GM12878 (cell line): ENCODE data around the gene DPY30. TPM values are rescaled to one million over a fixed set of nuclear protein-coding genes. Genes with fewer than 3 reads are reported as not detected.

ENCODE experiments used
- ATF2 ChIP-seq: IDR thresholded peaks from 2 replicates; pipeline ENCODE4 v1.6.1; 2012; ENCODE audit warnings: low read length, inconsistent platforms
- CHD1 ChIP-seq: IDR thresholded peaks from 2 replicates; pipeline ENCODE4 v1.6.1; 2012; ENCODE audit warnings: low read depth, low read length, improper control_type of control experiment
- CUX1 ChIP-seq: IDR thresholded peaks from 2 replicates; pipeline ENCODE4 v1.6.1; 2012; ENCODE audit warnings: improper control_type of control experiment, low read depth, low read length; ENCODE audit not compliant: insufficient replicate concordance
- E2F4 ChIP-seq: IDR thresholded peaks from 2 replicates; pipeline ENCODE4 v1.6.1; 2012; ENCODE audit warnings: low read depth, low read length, improper control_type of control experiment
- EED ChIP-seq: sonication (generic); IDR thresholded peaks from 2 replicates; pipeline ENCODE4 v1.6.1; 2016; ENCODE audit warnings: antibody characterized with exemption, low read depth
- GATAD2B ChIP-seq: fragments of 450-650 bp; conservative IDR thresholded peaks from 2 replicates; pipeline ENCODE4 v1.6.1; 2017; ENCODE audit warnings: low read depth, mild to moderate bottlenecking, moderate library complexity
- MEF2B ChIP-seq: fragments of 450-650 bp; IDR thresholded peaks from 2 replicates; pipeline ENCODE4 v1.6.1; 2018; ENCODE audit warnings: mild to moderate bottlenecking, moderate library complexity; ENCODE audit not compliant: partially characterized antibody, poor library complexity, severe bottlenecking
- NFIC ChIP-seq: IDR thresholded peaks from 2 replicates; pipeline ENCODE4 v1.6.1; 2012; ENCODE audit warnings: low read depth, mild to moderate bottlenecking, inconsistent platforms, low read length, moderate library complexity
- NR2C2 ChIP-seq: IDR thresholded peaks from 2 replicates; pipeline ENCODE4 v1.6.1; 2011; ENCODE audit warnings: borderline replicate concordance, low read depth; ENCODE audit not compliant: control insufficient read depth, insufficient read length
- POU2F2 ChIP-seq: IDR thresholded peaks from 3 replicates; pipeline ENCODE4 v1.6.1; 2011; ENCODE audit warnings: low read depth, mild to moderate bottlenecking, low read length, borderline replicate concordance
- SMC3 ChIP-seq: IDR thresholded peaks from 2 replicates; pipeline ENCODE4 v1.6.1; 2011; ENCODE audit warnings: low read length, improper control_type of control experiment, borderline replicate concordance
- SUZ12 ChIP-seq: fragments of 200-600 bp; sonication (generic); IDR thresholded peaks from one replicate; pipeline ENCODE4 v1.6.1; 2018; ENCODE audit warnings: antibody characterized with exemption, mild to moderate bottlenecking; ENCODE audit not compliant: unreplicated experiment
- TARDBP ChIP-seq: IDR thresholded peaks from 2 replicates; pipeline ENCODE4 v1.6.1; 2016; ENCODE audit warnings: borderline replicate concordance
- ZBTB4 ChIP-seq: fragments of 450-650 bp; formaldehyde crosslinking; IDR thresholded peaks from 2 replicates; pipeline ENCODE4 v1.4.0; 2022; ENCODE audit warnings: mild to moderate bottlenecking, moderate library complexity
- ZNF24 ChIP-seq: fragments of 450-650 bp; IDR thresholded peaks from 2 replicates; pipeline ENCODE4 v1.6.1; 2017; ENCODE audit warnings: antibody characterized with exemption, mild to moderate bottlenecking
- ZNF384 ChIP-seq: IDR thresholded peaks from 2 replicates; pipeline ENCODE4 v1.6.1; 2012; ENCODE audit warnings: low read depth, mild to moderate bottlenecking, low read length, improper control_type of control experiment, borderline replicate concordance
- polyA plus RNA-seq, 11 experiments: library from polyadenylated mRNA; depleted of rRNA in 4 of 11; unstranded in 6 of 11; stranded (reverse) in 5 of 11; fragments of >200 nt; fragmentation: Nextera tagmentation in 4 of 11; fragmentation: Illumina TruSeq in 1 of 11; extraction: Ambion mirVana in 4 of 11; extraction: Trizol in 1 of 11; gene quantifications; 1 replicate in 1 of 11; 2 replicates in 10 of 11; pipeline versions ENCODE4 v1.2.1 to v1.2.3, GENCODE V29; 2011 to 2016; ENCODE audit warnings: inconsistent platforms in 2 of 11, missing spikeins in 2 of 11, low read depth in 1 of 11
- total RNA-seq, 4 experiments: library from RNA; depleted of rRNA in 3 of 4; stranded (reverse); fragments of >200 nt in 3 of 4; fragmentation: Illumina TruSeq in 1 of 4; extraction: Trizol in 1 of 4; gene quantifications; 2 replicates each; pipeline versions ENCODE4 v1.2.1 to v1.2.3, GENCODE V29; 2013 to 2021

The DPY30 gene
- total and polyA plus RNA-seq, 10 of the 15 experiments (the other 5 are each of a cell fraction or from before 2014, with no cell fraction given): 45.8 to 307 (median 89.2) TPM

GRCh38 chr2:32063310-32064020, 23.9 kb upstream of the DPY30 start, which contains the start of gene SPAST (continued):
- no peak for TF ChIP-seq ZBTB4 (CRISPR knock-in tag)
- TF ChIP-seq CUX1: peak; percentile 59
- no peak for TF ChIP-seq SMC3
- no peak for TF ChIP-seq ZNF24
- TF ChIP-seq POU2F2: no peak
- TF ChIP-seq CHD1: no peak
- TF ChIP-seq GATAD2B: no peak; the same call in 1 of the 2 replicates
- no peak for TF ChIP-seq ZNF384
- peak; percentile 87 for TF ChIP-seq EED
- no peak for TF ChIP-seq SUZ12
- no peak for TF ChIP-seq E2F4
- TF ChIP-seq MEF2B: no peak
- no peak for TF ChIP-seq NR2C2
- peak; percentile 59; the same call in 1 of the 2 replicates for TF ChIP-seq TARDBP
- no peak for TF ChIP-seq ATF2
- no peak for TF ChIP-seq NFIC
